K562 (cell line): Measurements from ENCODE around the gene CACNB1. TPM values are rescaled to one million over a fixed set of nuclear protein-coding genes. Genes with fewer than 3 reads are reported as not detected.

Experiments
- ATAC-seq: fragments of 200-7000 bp; cut with Tn5 transposase; 3 replicates; pipeline ENCODE4 v1.9.1; 2020; ENCODE audit warnings: moderate library complexity
- BruUV-seq: library from RNA; stranded (reverse); fragments of 400-500 nt; replicated peaks from 2 replicates; lab custom pipeline; 2021; lab: Mats Ljungman, UMichigan
- CTCF ChIA-PET: fragments of 300-600 bp; formaldehyde crosslinking; extraction: SDS; loops from one replicate; lab custom pipeline; 2021; ENCODE audit warnings: low intra/inter-chr PET ratio; lab: Yijun Ruan, JAX
- POLR2A ChIA-PET: fragments of 300-600, 350-650 bp; sonication (Branson Sonifier 250); formaldehyde crosslinking; extraction: SDS; loops from one replicate; lab custom pipeline; 2021; ENCODE audit warnings: antibody characterized with exemption, inconsistent platforms; lab: Yijun Ruan, JAX
- DNase-seq, 4 experiments: peaks; one replicate each; pipeline versions ENCODE4 v3.0.0 to v3.0.0-alpha.2; 2011 to 2018; ENCODE audit warnings: low spot score in 3 of 4, mixed read lengths in 3 of 4; ENCODE audit errors: extremely low read depth in 1 of 4
- FAIRE-seq: peaks from 2 replicates; lab custom pipeline; 2011; peaks lifted over from hg19 to GRCh38; lab: Jason Lieb, UNC
- H2AFZ ChIP-seq: 2 replicates; pipeline ENCODE4 v1.6.0; 2011; ENCODE audit warnings: low read depth, low read length, control low read depth, inconsistent platforms
- H3K27ac ChIP-seq: fragments of 200-600 bp; 3 replicates; pipeline ENCODE4 v1.8.0; 2011; ENCODE audit warnings: low read depth, mild to moderate bottlenecking, control low read depth, inconsistent platforms, low read length, moderate library complexity, mixed read lengths; ENCODE audit errors: extremely low read depth
- H3K27me3 ChIP-seq, 2 experiments: fragments of 300-600 bp in 1 of 2; 2 replicates in 1 of 2; 3 replicates in 1 of 2; pipeline versions ENCODE4 v1.6.0 to v1.8.0; 2011; ENCODE audit warnings: inconsistent platforms in 2 of 2, low read length in 2 of 2, mild to moderate bottlenecking in 1 of 2, mixed read lengths in 1 of 2, moderate library complexity in 1 of 2; ENCODE audit not compliant: control insufficient read depth in 2 of 2, insufficient read depth in 2 of 2
- H3K36me3 ChIP-seq: fragments of 300-600 bp; 3 replicates; pipeline ENCODE4 v1.8.0; 2011; ENCODE audit warnings: mild to moderate bottlenecking, low read length, inconsistent platforms; ENCODE audit not compliant: control insufficient read depth, insufficient read depth
- H3K4me1 ChIP-seq, 2 experiments: fragments of 200-600 bp in 1 of 2; replicated peaks in 1 of 2; 2 replicates in 1 of 2; 3 replicates in 1 of 2; pipeline versions ENCODE4 v1.5.1 to v1.8.0; 2011; ENCODE audit warnings: inconsistent platforms in 2 of 2, low read length in 2 of 2, mild to moderate bottlenecking in 1 of 2, mixed read lengths in 1 of 2, moderate library complexity in 1 of 2; ENCODE audit not compliant: control insufficient read depth in 2 of 2, insufficient read depth in 2 of 2
- H3K4me2 ChIP-seq: 2 replicates; pipeline ENCODE4 v1.6.1; 2011; ENCODE audit warnings: low read length, control low read depth, inconsistent platforms, mixed read lengths; ENCODE audit not compliant: insufficient read depth
- H3K4me3 ChIP-seq: fragments of 200-600 bp; sonication (generic), shearing (Covaris generic); 2 replicates; pipeline ENCODE4 v1.5.1; 2016; ENCODE audit warnings: control low read depth, inconsistent platforms
- H3K79me2 ChIP-seq: fragments of 200-600 bp; 3 replicates; pipeline ENCODE4 v1.8.0; 2011; ENCODE audit warnings: low read length, inconsistent platforms; ENCODE audit not compliant: control insufficient read depth, insufficient read depth
- H3K9ac ChIP-seq, 2 experiments: 2 replicates each; pipeline versions ENCODE4 v1.6.0 to v1.6.1; 2011; ENCODE audit warnings: low read depth in 2 of 2, low read length in 2 of 2, control low read depth in 1 of 2, inconsistent platforms in 1 of 2, mild to moderate bottlenecking in 1 of 2, mixed read lengths in 1 of 2; ENCODE audit not compliant: insufficient read depth in 1 of 2
- H3K9me1 ChIP-seq: one replicate; pipeline ENCODE4 v1.6.0; 2011; ENCODE audit warnings: inconsistent platforms, mild to moderate bottlenecking, low read length, moderate library complexity; ENCODE audit not compliant: control insufficient read depth, insufficient read depth
- H3K9me3 ChIP-seq: replicated peaks from 2 replicates; pipeline ENCODE4 v1.5.1; 2011; ENCODE audit warnings: low read depth, low read length, inconsistent platforms; ENCODE audit not compliant: control insufficient read depth, insufficient read depth
- H4K20me1 ChIP-seq: replicated peaks from 2 replicates; pipeline ENCODE4 v1.6.1; 2011; ENCODE audit warnings: low read length, inconsistent platforms, mixed read lengths; ENCODE audit not compliant: control insufficient read depth, insufficient read depth
- CHD2 ChIP-seq: IDR thresholded peaks from 2 replicates; pipeline ENCODE4 v1.6.1; 2011; ENCODE audit warnings: low read depth, low read length
- CREB3L1 ChIP-seq: fragments of 450-650 bp; IDR thresholded peaks from 2 replicates; pipeline ENCODE4 v1.6.1; 2014; ENCODE audit warnings: low read depth, mild to moderate bottlenecking, moderate library complexity, borderline replicate concordance
- ELK1 ChIP-seq: sonication (generic); formaldehyde crosslinking; IDR thresholded peaks from 2 replicates; pipeline ENCODE4 v1.8.1; 2022; ENCODE audit warnings: missing genetic modification reagents
- KDM2B ChIP-seq: fragments of 250-450 bp; sonication (Bioruptor Pico); IDR thresholded peaks from 2 replicates; pipeline ENCODE4 v1.8.0; 2021; ENCODE audit warnings: mild to moderate bottlenecking, moderate library complexity
- MLX ChIP-seq, 2 experiments: fragments of 450-650 bp in 1 of 2; sonication (generic) in 1 of 2; formaldehyde crosslinking; conservative IDR thresholded peaks; 2 replicates each; pipeline versions ENCODE4 v1.4.0 to v1.8.1; 2020 to 2022; ENCODE audit warnings: mild to moderate bottlenecking in 1 of 2, missing genetic modification reagents in 1 of 2
- PHB ChIP-seq: fragments of 250-450 bp; sonication (Bioruptor Pico); IDR thresholded peaks from 2 replicates; pipeline ENCODE4 v1.5.0; 2021
- RAD21 ChIP-seq, 2 experiments: fragments of 250-450 bp in 1 of 2; fragments of 450-650 bp in 1 of 2; sonication (Bioruptor Pico) in 1 of 2; formaldehyde crosslinking in 1 of 2; IDR thresholded peaks in 1 of 2; conservative IDR thresholded peaks in 1 of 2; 2 replicates each; pipeline versions ENCODE4 v1.4.0 to v1.8.0; 2020 to 2022; ENCODE audit warnings: mild to moderate bottlenecking in 2 of 2, moderate library complexity in 1 of 2
- STAT6 ChIP-seq: sonication (generic); formaldehyde crosslinking; IDR thresholded peaks from 2 replicates; pipeline ENCODE4 v1.8.1; 2023; ENCODE audit warnings: mild to moderate bottlenecking, missing genetic modification reagents
- SUPT5H ChIP-seq: fragments of 450-650 bp; IDR thresholded peaks from 2 replicates; pipeline ENCODE4 v1.6.1; 2016
- TRIM28 ChIP-seq: fragments of 450-650 bp; IDR thresholded peaks from 2 replicates; pipeline ENCODE4 v1.6.1; 2017
- ZNF134 ChIP-seq: fragments of 250-450 bp; sonication (Bioruptor Pico); conservative IDR thresholded peaks from 2 replicates; pipeline ENCODE4 v1.4.0; 2020
- WGBS: fragments of 100-300 bp; shearing (Covaris generic); methylation state at CpG from one replicate; pipeline ENCODE4 v1.1.6; 2016; ENCODE audit warnings: low coverage, mixed read lengths; ENCODE audit not compliant: insufficient coverage; ENCODE audit errors: missing lambda C conversion rate; 5-methylcytosine and 5-hydroxymethylcytosine counted together
- in situ Hi-C: fragments of 300-500 bp; cut with MboI; formaldehyde crosslinking; loops from 4 replicates; pipeline ENCODE4 v1.15.0; 2018; ENCODE audit warnings: inconsistent platforms, mixed read lengths
- intact Hi-C: fragments of 100-400 bp; cut with micrococcal nuclease; formaldehyde crosslinking; loops from 2 replicates; pipeline ENCODE4 v1.14.2; 2022
- polyA plus RNA-seq, 8 experiments: library from polyadenylated mRNA; depleted of rRNA in 4 of 8; stranded (reverse) in 5 of 8; unstranded in 3 of 8; fragments of >200 nt; fragmentation: Nextera tagmentation in 2 of 8; fragmentation: Illumina TruSeq in 1 of 8; extraction: Ambion mirVana in 2 of 8; extraction: Trizol in 1 of 8; gene quantifications; 2 replicates each; pipeline versions ENCODE4 v1.2.1 to v1.2.3, GENCODE V29; 2011 to 2014; ENCODE audit warnings: inconsistent platforms in 1 of 8, missing spikeins in 1 of 8
- total RNA-seq, 7 experiments: library from RNA; depleted of rRNA in 6 of 7; stranded (reverse); fragments of >200 nt in 6 of 7; fragmentation: Illumina TruSeq in 2 of 7; extraction: Trizol in 2 of 7; gene quantifications; 2 replicates each; pipeline versions ENCODE4 v1.2.1 to v1.2.3, GENCODE V29; 2011 to 2021; ENCODE audit warnings: low replicate concordance in 1 of 7

Gene CACNB1
- total and polyA plus RNA-seq, 9 of the 15 experiments (the other 6 are each of a cell fraction or from before 2014, with no cell fraction given): 0.08 to 7.4 (median 3.0) TPM

GRCh38 chr17:39170109-39170508, 27.4 kb downstream of the CACNB1 start:
- Histone ChIP-seq H3K4me2 (no peak overlapping the region), H3K9me3 (no peaks in the 10 kb centered on the region), H3K36me3 (peaks cover 1% of the 10 kb centered on the region; the same call in 1 of the 3 replicates), H3K27ac (no peak overlapping the region), H3K4me3 (no peak overlapping the region), H4K20me1 (peaks cover 6% of the 10 kb centered on the region), H3K27me3 (no peaks in the 10 kb centered on the region), H3K4me1 (peaks cover 5 to 24% of the 10 kb centered on the region in 2 experiments; a peak in 4 of 5 replicates), H3K9ac (no peak overlapping the region), H3K79me2 (no peaks in the 10 kb centered on the region), H3K9me1 (no peaks in the 10 kb centered on the region), H2AFZ (no peak overlapping the region)
- in situ Hi-C loops (no loop called here), intact Hi-C loops (no loop called here)
- FAIRE-seq: no peak
- no TSS peak for BruUV-seq
- POLR2A ChIA-PET: interaction anchor here (0.7 to 1.1 kb wide), 4 partner anchors 16 to 419 kb away, joined by 3 to 5 read pairs (median 4); no protein-coding TSS in a partner anchor
- CTCF ChIA-PET: no interaction called here
- no peak for TF ChIP-seq RAD21 (CRISPR knock-in tag; conservative IDR thresholded peaks at IDR 0.05 in 1 of 2, IDR thresholded peaks at IDR 0.05 in 1 of 2)
- no peak for TF ChIP-seq CHD2
- no peak for TF ChIP-seq MLX (CRISPR knock-in tag; conservative IDR thresholded peaks at IDR 0.05)
- no peak for TF ChIP-seq PHB (CRISPR knock-in tag)
- no peak for TF ChIP-seq STAT6 (CRISPR knock-in tag)
- TF ChIP-seq TRIM28: no peak
- TF ChIP-seq KDM2B (CRISPR knock-in tag): no peak
- no peak for TF ChIP-seq SUPT5H
- TF ChIP-seq ZNF134 (CRISPR knock-in tag): no peak
- no peak for TF ChIP-seq CREB3L1
- no peak for TF ChIP-seq ELK1
- no peak for DNase-seq
- no peak for ATAC-seq
- 35% methylated on average over 4 of the region's 4 CpGs for WGBS
